GM19240 (cell line): ENCODE data around the gene RIPK1.
"Not testable (repeated sequence)": the region's sequence is repeated elsewhere in the genome, so short reads cannot be mapped to it uniquely, and the experiment has no call there.

Experiments
- DNase-seq: peaks from one replicate; pipeline ENCODE4 v3.0.0; 2011; ENCODE audit warnings: low spot score; ENCODE audit not compliant: insufficient read length

The RIPK1 gene

GRCh38 chr6:3133515-3133914 is 65.2 kb downstream of the RIPK1 start:
- DNase-seq: no peak

- DNase-seq: no peak
Observed at GRCh38 chr6:3135668-3136291, 67.5 kb downstream of the RIPK1 start.

- no peak for DNase-seq
Observed at GRCh38 chr6:3136292-3137011, 68.2 kb downstream of the RIPK1 start.

- DNase-seq: no peak
Observed at GRCh38 chr6:3137057-3137777, 68.9 kb downstream of the RIPK1 start.

- not testable (repeated sequence) for DNase-seq
Observed at GRCh38 chr6:3137873-3138272, 69.6 kb downstream of the RIPK1 start.

GRCh38 chr6:3138341-3138740 is 70.0 kb downstream of the RIPK1 start:
- DNase-seq: no peak

- DNase-seq: no peak
Observed at GRCh38 chr6:3139090-3139903, 71.0 kb downstream of the RIPK1 start.

- DNase-seq: no peak
Observed at GRCh38 chr6:3140201-3140600, 71.9 kb downstream of the RIPK1 start.

GRCh38 chr6:3142536-3142935 is 74.2 kb downstream of the RIPK1 start:
- DNase-seq: no peak

- DNase-seq: no peak
Observed at GRCh38 chr6:3143158-3143557, 74.9 kb downstream of the RIPK1 start.

- no peak for DNase-seq
Observed at GRCh38 chr6:3144571-3144970, 76.3 kb downstream of the RIPK1 start.

GRCh38 chr6:3147914-3148757 is 79.8 kb downstream of the RIPK1 start:
- no peak for DNase-seq

GRCh38 chr6:3151691-3152090 is 83.4 kb downstream of the RIPK1 start:
- DNase-seq: no peak

- no peak for DNase-seq
Observed at GRCh38 chr6:3152689-3153088, 84.4 kb downstream of the RIPK1 start.

- not testable (repeated sequence) for DNase-seq
Observed at GRCh38 chr6:3155416-3155815, 87.1 kb downstream of the RIPK1 start.

- DNase-seq: not testable (repeated sequence)
Observed at GRCh38 chr6:3156184-3157130, 88.2 kb downstream of the RIPK1 start.

- peak; percentile 83 for DNase-seq
Observed at GRCh38 chr6:3157131-3157933, 89.0 kb downstream of the RIPK1 start, which contains the start of gene TUBB2A. Gene TUBB2A (minus strand): TSS chr6:3157544. CDS start chr6:3157463, 81 bp downstream.
